ENCODE results near the gene CADM1.

GRCh38 chr11:115153731-115154354 is 350.4 kb downstream of the CADM1 start:
- TF ChIP-seq CTCF (IDR thresholded peaks at IDR 0.05; ENCODE audit: low read length) (no peak), EZH2 (optimal IDR thresholded peaks at IDR 0.05; ENCODE audit: low read depth, low read length) (no peak)
